ENCODE data around the gene P2RX1. TPM values are rescaled to one million over a fixed set of nuclear protein-coding genes. Genes with fewer than 3 reads are reported as not detected.

Gene P2RX1
- total RNA-seq, 6 experiments from 2014 or later: 0.50 to 0.78 (median 0.58) TPM; not detected in 1

GRCh38 chr17:3915581-3915994, 677 bp downstream of the P2RX1 start:
- Histone ChIP-seq H3K9me3 (no peaks in the 10 kb centered on the region), H3K27me3 (no peaks in the 10 kb centered on the region), H3K4me1 (no peaks in the 10 kb centered on the region), H3K36me3 (no peaks in the 10 kb centered on the region), H3K4me3 (no peak overlapping the region), H3K27ac (peak overlapping the region in 2 of 3 donors; percentile 40 to 43)
- TF ChIP-seq, protein P1, sequence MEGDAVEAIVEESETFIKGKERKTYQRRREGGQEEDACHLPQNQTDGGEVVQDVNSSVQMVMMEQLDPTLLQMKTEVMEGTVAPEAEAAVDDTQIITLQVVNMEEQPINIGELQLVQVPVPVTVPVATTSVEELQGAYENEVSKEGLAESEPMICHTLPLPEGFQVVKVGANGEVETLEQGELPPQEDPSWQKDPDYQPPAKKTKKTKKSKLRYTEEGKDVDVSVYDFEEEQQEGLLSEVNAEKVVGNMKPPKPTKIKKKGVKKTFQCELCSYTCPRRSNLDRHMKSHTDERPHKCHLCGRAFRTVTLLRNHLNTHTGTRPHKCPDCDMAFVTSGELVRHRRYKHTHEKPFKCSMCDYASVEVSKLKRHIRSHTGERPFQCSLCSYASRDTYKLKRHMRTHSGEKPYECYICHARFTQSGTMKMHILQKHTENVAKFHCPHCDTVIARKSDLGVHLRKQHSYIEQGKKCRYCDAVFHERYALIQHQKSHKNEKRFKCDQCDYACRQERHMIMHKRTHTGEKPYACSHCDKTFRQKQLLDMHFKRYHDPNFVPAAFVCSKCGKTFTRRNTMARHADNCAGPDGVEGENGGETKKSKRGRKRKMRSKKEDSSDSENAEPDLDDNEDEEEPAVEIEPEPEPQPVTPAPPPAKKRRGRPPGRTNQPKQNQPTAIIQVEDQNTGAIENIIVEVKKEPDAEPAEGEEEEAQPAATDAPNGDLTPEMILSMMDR (IDR thresholded peaks at IDR 0.05): no peak
- no peak for TF ChIP-seq POLR2A (IDR thresholded peaks at IDR 0.05)
- ATAC-seq (no peak), DNase-seq (no peak)
- intact Hi-C loops (cut with DNase I): no loop called here
- 63% methylated on average over 4 of the region's 13 CpGs for WGBS (ENCODE audit: insufficient coverage, low coverage, low lambda C conversion rate, missing lambda C conversion rate)

DNA sequence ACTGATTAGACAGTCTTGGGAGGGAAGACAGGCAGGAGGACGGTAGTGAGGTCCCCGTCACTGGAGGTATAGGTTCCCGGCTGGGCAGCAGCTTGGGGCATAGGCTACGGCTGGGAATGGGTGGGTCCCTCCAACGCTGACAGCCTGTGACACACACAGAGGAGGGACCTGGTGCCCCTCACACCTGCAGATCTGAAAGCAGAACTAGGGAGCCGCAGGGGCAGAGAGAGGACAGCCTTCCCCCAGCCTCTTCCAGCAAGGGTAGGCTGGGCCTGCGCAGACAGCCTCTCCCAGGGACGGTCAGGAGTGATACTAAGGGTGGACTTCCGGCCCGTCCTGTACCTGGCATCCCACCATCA, 2.0 kb downstream of the P2RX1 start:
- peak in 1 of 4 donors; percentile 9 for ATAC-seq
- TF ChIP-seq, protein P1 (IDR thresholded peaks at IDR 0.05): no peak
- TF ChIP-seq POLR2A (IDR thresholded peaks at IDR 0.05): no peak
- DNase-seq: no peak
- Histone ChIP-seq H3K36me3 (no peaks in the 10 kb centered on the region), H3K4me3 (no peak overlapping the region), H3K9me3 (no peaks in the 10 kb centered on the region), H3K27me3 (no peaks in the 10 kb centered on the region), H3K27ac (peak overlapping the region in 1 of 3 donors; percentile 4), H3K4me1 (no peaks in the 10 kb centered on the region)
- 79% methylated on average over 3 of the region's 10 CpGs for WGBS (ENCODE audit: insufficient coverage, low coverage, low lambda C conversion rate, missing lambda C conversion rate)
- intact Hi-C loops (cut with DNase I): no loop called here

DNA sequence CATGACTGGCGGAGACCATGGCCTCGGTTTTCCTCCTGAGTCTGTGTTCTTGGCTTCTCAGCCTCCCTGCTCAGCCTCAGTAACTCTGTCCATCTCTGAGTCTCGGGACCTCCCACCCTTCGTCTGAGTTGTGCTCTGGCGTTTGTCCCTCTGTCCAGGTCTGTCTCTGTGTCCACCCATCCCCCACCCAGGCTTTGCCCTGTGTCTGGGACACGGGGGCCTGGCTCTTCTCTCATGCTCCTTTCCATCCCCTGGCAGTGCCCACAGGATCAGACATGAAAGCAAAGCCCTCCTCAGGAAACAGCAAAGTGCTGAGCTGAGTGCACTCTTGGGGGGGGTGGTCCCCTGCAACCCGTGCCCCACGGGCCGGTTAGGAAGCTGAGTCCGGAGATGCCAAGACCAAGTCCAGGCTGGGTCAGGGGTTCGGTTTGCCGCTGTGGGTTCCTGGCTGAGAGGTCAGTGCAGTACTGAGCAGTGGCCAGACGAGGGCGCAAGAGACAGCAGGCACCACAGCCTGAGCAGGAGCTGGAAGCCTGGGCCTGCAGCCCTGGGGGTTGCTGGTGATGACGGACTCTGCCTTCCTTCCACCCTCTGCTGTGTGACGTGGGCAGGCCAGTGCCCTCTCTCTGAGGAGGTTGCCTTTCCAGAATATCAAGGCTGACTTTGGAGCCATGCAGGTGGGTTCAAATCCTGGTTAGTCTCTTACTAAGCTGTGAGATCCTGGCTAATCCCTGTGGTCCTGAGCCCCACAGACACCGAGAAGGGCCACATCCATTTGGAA, 2.5 kb downstream of the P2RX1 start:
- WGBS (ENCODE audit: insufficient coverage, low coverage, low lambda C conversion rate, missing lambda C conversion rate): 25% methylated on average over 14 of the region's 17 CpGs
- no peak for TF ChIP-seq POLR2A (IDR thresholded peaks at IDR 0.05)
- TF ChIP-seq, protein P1 (IDR thresholded peaks at IDR 0.05): peak; percentile 91 to 96 (median 94)
- Histone ChIP-seq H3K4me1 (no peaks in the 10 kb centered on the region), H3K9me3 (no peaks in the 10 kb centered on the region), H3K36me3 (no peaks in the 10 kb centered on the region), H3K27me3 (no peaks in the 10 kb centered on the region), H3K27ac (peak overlapping the region in 1 of 3 donors; percentile 4), H3K4me3 (no peak overlapping the region)
- intact Hi-C loops (cut with DNase I): no loop called here
- DNase-seq (peak; percentile 78 to 85 (median 81)), ATAC-seq (peak; percentile 81 to 86 (median 84))

- Histone ChIP-seq H3K27me3 (no peaks in the 10 kb centered on the region), H3K36me3 (no peaks in the 10 kb centered on the region), H3K4me1 (no peaks in the 10 kb centered on the region), H3K27ac (no peak overlapping the region), H3K9me3 (no peaks in the 10 kb centered on the region), H3K4me3 (no peak overlapping the region)
- DNase-seq (no peak), ATAC-seq (no peak)
- WGBS (ENCODE audit: insufficient coverage, low coverage, low lambda C conversion rate, missing lambda C conversion rate): 80% methylated on average over 1 of the region's 2 CpGs
- intact Hi-C loops (cut with DNase I): no loop called here
- TF ChIP-seq POLR2A (IDR thresholded peaks at IDR 0.05): no peak
- TF ChIP-seq, protein P1 (IDR thresholded peaks at IDR 0.05): no peak
Measured at GRCh38 chr17:3912827-3913226, 3.4 kb downstream of the P2RX1 start.
